ENCODE measurements around the gene TTC33.
"Not testable (repeated sequence)": the region's sequence is repeated elsewhere in the genome, so short reads cannot be mapped to it uniquely, and the experiment has no call there.

The TTC33 gene

GRCh38 chr5:40716000-40716399 lies 39.8 kb downstream of the TTC33 start:
- peak; percentile 5 for DNase-seq

GRCh38 chr5:40714001-40714400 lies 41.8 kb downstream of the TTC33 start:
- no peak for DNase-seq

GRCh38 chr5:40710575-40710974 lies 45.2 kb downstream of the TTC33 start:
- DNase-seq, result not testable (repeated sequence)

- DNase-seq, result not testable (repeated sequence)
Measured at GRCh38 chr5:40705484-40705883, 50.3 kb downstream of the TTC33 start.

GRCh38 chr5:40702027-40702426 lies 53.7 kb downstream of the TTC33 start:
- not testable (repeated sequence) for DNase-seq

GRCh38 chr5:40700116-40700782 lies 55.5 kb downstream of the TTC33 start:
- no peak for DNase-seq

- DNase-seq, result no peak
Measured at GRCh38 chr5:40694433-40694832, 61.3 kb downstream of the TTC33 start.

- no peak for DNase-seq
Measured at GRCh38 chr5:40691894-40692293, 63.9 kb downstream of the TTC33 start.

- no peak for DNase-seq
Measured at GRCh38 chr5:40690267-40690666, 65.5 kb downstream of the TTC33 start.

- no peak for DNase-seq
Measured at GRCh38 chr5:40689438-40689837, 66.3 kb downstream of the TTC33 start.

GRCh38 chr5:40688996-40689395 lies 66.8 kb downstream of the TTC33 start:
- no peak for DNase-seq

GRCh38 chr5:40688127-40688761 lies 67.5 kb downstream of the TTC33 start:
- DNase-seq, result peak; percentile 39

- no peak for DNase-seq
Measured at GRCh38 chr5:40687321-40687720, 68.4 kb downstream of the TTC33 start.

- DNase-seq, result no peak
Measured at GRCh38 chr5:40685976-40686486, 69.7 kb downstream of the TTC33 start.

- no peak for DNase-seq
Measured at GRCh38 chr5:40685193-40685592, 70.6 kb downstream of the TTC33 start.

- DNase-seq, result no peak
Measured at GRCh38 chr5:40683305-40683704, 72.5 kb downstream of the TTC33 start.

GRCh38 chr5:40682154-40683017 lies 73.4 kb downstream of the TTC33 start:
- no peak for DNase-seq

GRCh38 chr5:40681363-40682153 lies 74.2 kb downstream of the TTC33 start:
- no peak for DNase-seq

- DNase-seq, result no peak
Measured at GRCh38 chr5:40680741-40681362, 74.9 kb downstream of the TTC33 start.

GRCh38 chr5:40679913-40680681 lies 75.7 kb downstream of the TTC33 start, which contains the start of gene PTGER4:
Gene PTGER4 (plus strand): TSS chr5:40679915. CDS start chr5:40680994, 1,079 bp downstream.
- DNase-seq, result no peak
